Measurements from ENCODE around the gene CEP78.

DNA sequence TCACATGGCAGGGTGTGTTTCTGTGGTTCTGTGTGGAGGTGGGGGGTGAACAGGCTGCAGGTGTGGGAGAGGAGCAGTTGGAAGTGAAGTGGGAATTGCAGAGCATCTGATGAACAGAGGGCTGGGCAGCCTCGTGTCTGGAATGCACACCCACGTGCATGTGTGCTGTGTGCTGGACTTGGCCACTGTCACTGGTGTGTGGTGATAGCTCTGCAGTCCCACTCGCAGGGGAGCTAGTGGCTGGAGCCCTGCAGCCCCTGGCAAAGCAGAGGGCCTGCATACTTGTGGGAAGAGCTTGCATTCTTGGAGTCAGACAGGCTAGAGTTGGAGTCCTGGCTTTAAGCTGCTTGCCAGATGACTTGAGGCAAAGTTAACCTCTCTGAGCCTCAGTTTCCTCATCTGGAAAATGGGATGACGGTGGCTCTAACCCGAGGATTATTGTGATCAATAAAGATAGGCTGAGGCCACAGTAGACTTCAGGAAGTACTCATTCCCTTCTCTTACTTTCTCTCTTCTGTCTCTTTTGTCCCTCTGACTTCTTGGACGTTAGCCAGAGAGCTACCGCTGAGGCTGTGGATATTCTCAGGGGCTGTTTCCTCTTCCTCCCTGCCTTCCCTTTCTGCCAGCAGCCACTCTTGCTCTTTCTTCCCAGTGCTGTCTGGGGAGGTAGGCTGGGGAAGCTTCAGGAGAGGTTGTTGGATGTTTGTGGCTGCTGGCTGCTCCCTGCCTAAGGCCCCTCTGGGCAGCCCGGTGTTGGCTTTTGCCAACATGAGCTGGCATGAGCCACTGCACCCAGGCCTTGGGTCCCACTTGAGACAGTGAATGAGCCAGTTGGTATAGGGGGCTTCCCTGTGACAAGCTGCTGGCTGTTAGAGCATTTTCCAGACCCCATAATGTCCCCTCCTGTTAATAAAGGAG lies 79.3 kb downstream of the CEP78 start:
- TF ChIP-seq, protein P1, sequence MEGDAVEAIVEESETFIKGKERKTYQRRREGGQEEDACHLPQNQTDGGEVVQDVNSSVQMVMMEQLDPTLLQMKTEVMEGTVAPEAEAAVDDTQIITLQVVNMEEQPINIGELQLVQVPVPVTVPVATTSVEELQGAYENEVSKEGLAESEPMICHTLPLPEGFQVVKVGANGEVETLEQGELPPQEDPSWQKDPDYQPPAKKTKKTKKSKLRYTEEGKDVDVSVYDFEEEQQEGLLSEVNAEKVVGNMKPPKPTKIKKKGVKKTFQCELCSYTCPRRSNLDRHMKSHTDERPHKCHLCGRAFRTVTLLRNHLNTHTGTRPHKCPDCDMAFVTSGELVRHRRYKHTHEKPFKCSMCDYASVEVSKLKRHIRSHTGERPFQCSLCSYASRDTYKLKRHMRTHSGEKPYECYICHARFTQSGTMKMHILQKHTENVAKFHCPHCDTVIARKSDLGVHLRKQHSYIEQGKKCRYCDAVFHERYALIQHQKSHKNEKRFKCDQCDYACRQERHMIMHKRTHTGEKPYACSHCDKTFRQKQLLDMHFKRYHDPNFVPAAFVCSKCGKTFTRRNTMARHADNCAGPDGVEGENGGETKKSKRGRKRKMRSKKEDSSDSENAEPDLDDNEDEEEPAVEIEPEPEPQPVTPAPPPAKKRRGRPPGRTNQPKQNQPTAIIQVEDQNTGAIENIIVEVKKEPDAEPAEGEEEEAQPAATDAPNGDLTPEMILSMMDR (IDR thresholded peaks at IDR 0.05 in 8 of 11, conservative IDR thresholded peaks at IDR 0.05 in 3 of 11) = no peak
- TF ChIP-seq POLR2A (IDR thresholded peaks at IDR 0.05) = no peak
- no peak for TF ChIP-seq POLR2AphosphoS5 (IDR thresholded peaks at IDR 0.05)
